ENCODE data around the gene SMIM38. TPM values are rescaled to one million over a fixed set of nuclear protein-coding genes. Genes with fewer than 3 reads are reported as not detected.

Gene SMIM38
- polyA plus RNA-seq, 1 experiment = 0.09 TPM

DNA sequence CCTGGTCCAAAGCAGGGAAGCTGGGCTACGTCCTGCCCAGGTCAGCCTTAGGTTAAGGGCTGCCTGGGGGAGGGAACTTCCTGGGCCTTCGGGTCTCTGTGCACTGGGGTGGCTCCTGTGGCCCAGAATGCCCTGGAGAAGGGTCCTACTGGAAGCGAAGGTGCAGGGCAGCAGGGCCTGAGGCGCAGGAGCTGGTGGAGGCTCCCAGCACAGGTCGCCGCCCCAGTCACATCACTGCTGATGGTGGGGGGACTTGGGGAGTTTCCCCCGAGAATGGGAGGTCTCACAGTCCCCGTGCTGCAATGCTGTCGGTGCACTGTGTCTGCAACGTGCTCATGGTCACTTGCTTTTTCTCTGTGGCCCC is 815 bp upstream of the SMIM38 start:
- POLR2A ChIA-PET = no interaction called here
- no peak for DNase-seq (ENCODE audit: low read depth, low spot score)
- CTCF ChIA-PET = no interaction called here

DNA sequence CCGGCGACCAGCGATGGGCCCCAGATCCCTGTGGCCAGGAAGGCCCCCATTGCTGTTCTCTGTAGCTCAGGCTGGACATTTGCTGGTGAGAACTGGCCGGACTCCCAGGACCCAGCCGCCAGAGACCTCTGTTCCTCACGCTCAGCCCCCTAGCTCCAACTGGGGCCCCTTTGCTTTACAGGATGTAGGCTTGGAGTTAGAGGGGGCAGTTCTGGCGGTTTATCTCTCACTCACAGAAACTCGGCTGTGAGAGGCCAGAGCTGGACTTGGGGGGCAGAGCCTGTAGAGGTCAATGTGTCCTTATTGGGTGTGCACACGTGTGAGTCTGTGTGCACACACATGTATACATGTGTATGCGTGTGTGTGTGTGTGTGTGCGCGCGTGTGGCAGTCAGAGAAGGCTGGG is 502 bp downstream of the SMIM38 start:
- no peak for DNase-seq (ENCODE audit: low read depth, low spot score)
- Histone ChIP-seq H3K9me3 (ENCODE audit: control insufficient read depth, insufficient read depth, low read length) (peaks cover 3% of the 10 kb centered on the region; the same call in 1 of the 2 replicates), H3K27ac (ENCODE audit: low read depth, low read length) (peak overlapping the region; percentile 47), H3K27me3 (ENCODE audit: control insufficient read depth, insufficient read depth, low read length) (peaks cover 2% of the 10 kb centered on the region), H3K4me3 (ENCODE audit: low read depth, low read length) (no peak overlapping the region)
- POLR2A ChIA-PET = interaction anchor here (0.7 to 1.5 kb wide), 2 partner anchors 11 to 679 kb away, joined by 3 to 4 read pairs; no protein-coding TSS in a partner anchor
- TF ChIP-seq, protein P1, sequence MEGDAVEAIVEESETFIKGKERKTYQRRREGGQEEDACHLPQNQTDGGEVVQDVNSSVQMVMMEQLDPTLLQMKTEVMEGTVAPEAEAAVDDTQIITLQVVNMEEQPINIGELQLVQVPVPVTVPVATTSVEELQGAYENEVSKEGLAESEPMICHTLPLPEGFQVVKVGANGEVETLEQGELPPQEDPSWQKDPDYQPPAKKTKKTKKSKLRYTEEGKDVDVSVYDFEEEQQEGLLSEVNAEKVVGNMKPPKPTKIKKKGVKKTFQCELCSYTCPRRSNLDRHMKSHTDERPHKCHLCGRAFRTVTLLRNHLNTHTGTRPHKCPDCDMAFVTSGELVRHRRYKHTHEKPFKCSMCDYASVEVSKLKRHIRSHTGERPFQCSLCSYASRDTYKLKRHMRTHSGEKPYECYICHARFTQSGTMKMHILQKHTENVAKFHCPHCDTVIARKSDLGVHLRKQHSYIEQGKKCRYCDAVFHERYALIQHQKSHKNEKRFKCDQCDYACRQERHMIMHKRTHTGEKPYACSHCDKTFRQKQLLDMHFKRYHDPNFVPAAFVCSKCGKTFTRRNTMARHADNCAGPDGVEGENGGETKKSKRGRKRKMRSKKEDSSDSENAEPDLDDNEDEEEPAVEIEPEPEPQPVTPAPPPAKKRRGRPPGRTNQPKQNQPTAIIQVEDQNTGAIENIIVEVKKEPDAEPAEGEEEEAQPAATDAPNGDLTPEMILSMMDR (IDR thresholded peaks at IDR 0.05; ENCODE audit: low read depth, low read length) = no peak
- CTCF ChIA-PET = interaction anchor here (1.4 kb wide), 1 partner anchor 25 kb away, joined by 4 read pairs; no protein-coding TSS in a partner anchor

More for the DNA sequence above, 815 bp upstream of the SMIM38 start:
- H3K9me3 ChIP-seq (ENCODE audit: control insufficient read depth, insufficient read depth, low read length) = peaks cover 3% of the 10 kb centered on the region; the same call in 1 of the 2 replicates
- H3K27me3 ChIP-seq (ENCODE audit: control insufficient read depth, insufficient read depth, low read length) = no peaks in the 10 kb centered on the region
- TF ChIP-seq, protein P1 (IDR thresholded peaks at IDR 0.05; ENCODE audit: low read depth, low read length) = no peak
- no peak overlapping the region for H3K4me3 ChIP-seq (ENCODE audit: low read depth, low read length)
- no peak overlapping the region for H3K27ac ChIP-seq (ENCODE audit: low read depth, low read length)

DNA sequence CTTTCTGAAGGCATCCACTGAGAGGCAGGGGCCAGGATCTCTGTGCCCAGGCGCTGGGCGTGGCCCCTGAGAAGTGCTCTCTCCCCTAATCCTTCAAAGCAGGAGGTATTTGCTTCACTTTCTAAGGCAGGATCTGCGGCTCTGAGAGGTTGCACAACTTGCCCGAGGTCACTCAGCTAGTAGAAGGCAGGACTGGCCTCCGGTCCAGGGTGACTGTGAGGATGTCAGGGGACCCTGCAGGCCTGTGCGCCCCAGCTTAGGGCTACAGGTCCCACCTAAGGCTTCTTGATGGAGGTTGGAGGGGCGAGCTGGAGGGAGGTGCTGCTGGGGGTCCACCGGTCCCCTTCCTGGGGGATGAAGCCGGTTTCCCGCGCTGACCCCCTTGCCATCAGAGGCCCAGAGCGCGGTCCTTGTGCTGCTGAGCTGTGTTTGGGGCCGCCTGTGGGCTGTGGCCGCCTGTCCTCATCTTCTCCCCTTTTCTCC is 979 bp downstream of the SMIM38 start:
- Histone ChIP-seq H3K4me3 (ENCODE audit: low read depth, low read length) (no peak overlapping the region), H3K9me3 (ENCODE audit: control insufficient read depth, insufficient read depth, low read length) (peaks cover 3% of the 10 kb centered on the region; the same call in 1 of the 2 replicates), H3K27ac (ENCODE audit: low read depth, low read length) (peak overlapping the region; percentile 47), H3K27me3 (ENCODE audit: control insufficient read depth, insufficient read depth, low read length) (peaks cover 2% of the 10 kb centered on the region)
- ChIA-PET POLR2A (interaction anchor here (0.7 to 1.5 kb wide), 2 partner anchors 11 to 679 kb away, joined by 3 to 4 read pairs; no protein-coding TSS in a partner anchor), CTCF (interaction anchor here (1.4 kb wide), 1 partner anchor 25 kb away, joined by 4 read pairs; no protein-coding TSS in a partner anchor)
- no peak for DNase-seq (ENCODE audit: low read depth, low spot score)
- TF ChIP-seq, protein P1 (IDR thresholded peaks at IDR 0.05; ENCODE audit: low read depth, low read length) = no peak

DNA sequence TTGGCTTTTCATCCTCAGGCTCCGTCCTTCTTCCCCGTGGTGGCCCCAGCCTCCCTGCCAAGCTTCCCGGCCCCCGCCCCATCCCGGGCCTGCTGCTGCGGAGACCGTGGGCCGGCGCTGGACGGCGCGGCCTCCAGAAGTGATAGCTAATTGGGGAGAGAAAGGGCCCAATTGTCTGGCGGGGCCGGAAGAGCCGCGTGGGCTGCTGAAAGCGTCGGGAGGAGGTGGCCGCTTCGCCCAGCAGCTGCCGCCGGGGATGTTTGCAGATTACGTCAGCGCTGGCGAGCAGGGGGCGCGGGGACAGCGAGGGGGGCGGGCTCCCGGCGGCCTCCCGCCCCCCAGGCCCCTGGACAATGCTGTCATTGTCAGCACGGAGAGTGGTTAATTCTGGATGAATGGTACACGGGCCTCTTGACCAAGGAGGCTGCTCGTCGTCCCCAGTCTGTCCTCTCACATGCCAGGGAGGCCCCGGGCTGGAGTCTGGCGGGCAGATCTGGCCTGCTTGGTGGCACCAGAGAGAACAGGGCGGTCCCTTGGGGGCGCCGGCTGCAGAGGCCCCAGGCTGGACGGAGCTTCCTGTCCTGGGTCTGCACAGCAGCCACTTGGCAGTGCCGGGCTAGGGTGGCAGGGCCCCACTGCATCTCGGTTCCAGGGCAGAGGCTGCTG is 1.6 kb downstream of the SMIM38 start:
- TF ChIP-seq, protein P1 (IDR thresholded peaks at IDR 0.05; ENCODE audit: low read depth, low read length) = no peak
- H3K4me3 ChIP-seq (ENCODE audit: low read depth, low read length) = no peak overlapping the region
- POLR2A ChIA-PET = interaction anchor here (0.7 to 1.5 kb wide), 2 partner anchors 12 to 680 kb away, joined by 3 to 4 read pairs; no protein-coding TSS in a partner anchor
- DNase-seq (ENCODE audit: low read depth, low spot score) = no peak
- peak overlapping the region; percentile 52 for H3K27ac ChIP-seq (ENCODE audit: low read depth, low read length)
- H3K27me3 ChIP-seq (ENCODE audit: control insufficient read depth, insufficient read depth, low read length) = peaks cover 2% of the 10 kb centered on the region
- peaks cover 3% of the 10 kb centered on the region; the same call in 1 of the 2 replicates for H3K9me3 ChIP-seq (ENCODE audit: control insufficient read depth, insufficient read depth, low read length)
- CTCF ChIA-PET = no interaction called here

DNA sequence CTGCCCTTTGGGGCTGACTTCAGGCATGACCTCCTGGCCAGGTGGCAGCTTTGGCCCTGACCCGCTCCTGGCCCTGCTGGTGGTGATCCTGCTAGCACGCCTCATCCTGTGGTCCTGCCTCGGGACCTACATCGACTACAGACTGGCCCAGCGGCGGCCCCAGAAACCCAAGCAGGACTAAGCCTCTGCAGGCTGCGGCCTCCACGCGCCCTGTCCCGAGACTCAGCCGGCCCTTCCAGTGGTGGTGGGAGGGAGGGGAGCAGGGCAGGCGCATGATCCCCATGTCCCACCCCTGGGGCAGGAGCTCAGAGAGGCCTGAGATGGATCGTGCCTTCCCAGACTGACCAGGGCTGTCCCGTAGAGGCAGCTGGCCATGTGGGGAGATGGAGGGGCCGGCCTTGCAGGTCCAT is 2.1 kb downstream of the SMIM38 start:
- peaks cover 3% of the 10 kb centered on the region; the same call in 1 of the 2 replicates for H3K9me3 ChIP-seq (ENCODE audit: control insufficient read depth, insufficient read depth, low read length)
- H3K27me3 ChIP-seq (ENCODE audit: control insufficient read depth, insufficient read depth, low read length) = peaks cover 2% of the 10 kb centered on the region
- TF ChIP-seq, protein P1 (IDR thresholded peaks at IDR 0.05; ENCODE audit: low read depth, low read length) = no peak
- H3K27ac ChIP-seq (ENCODE audit: low read depth, low read length) = no peak overlapping the region
- no peak for DNase-seq (ENCODE audit: low read depth, low spot score)
- ChIA-PET POLR2A (no interaction called here), CTCF (no interaction called here)
- no peak overlapping the region for H3K4me3 ChIP-seq (ENCODE audit: low read depth, low read length)

Data from AG04450 (cell line).